Purkinje cell (primary cell): ENCODE data around the gene TTC9B. TPM values are rescaled to one million over a fixed set of nuclear protein-coding genes. Genes with fewer than 3 reads are reported as not detected.

Source experiments
- polyA plus RNA-seq: library from polyadenylated mRNA; unstranded; fragments of >200 nt; fragmentation: Nextera tagmentation; gene quantifications from 2 replicates; pipeline ENCODE4 v1.2.1, GENCODE V29; 2014

Gene TTC9B
- polyA plus RNA-seq = 1.6 and 14.9 TPM in 2 replicates

DNA sequence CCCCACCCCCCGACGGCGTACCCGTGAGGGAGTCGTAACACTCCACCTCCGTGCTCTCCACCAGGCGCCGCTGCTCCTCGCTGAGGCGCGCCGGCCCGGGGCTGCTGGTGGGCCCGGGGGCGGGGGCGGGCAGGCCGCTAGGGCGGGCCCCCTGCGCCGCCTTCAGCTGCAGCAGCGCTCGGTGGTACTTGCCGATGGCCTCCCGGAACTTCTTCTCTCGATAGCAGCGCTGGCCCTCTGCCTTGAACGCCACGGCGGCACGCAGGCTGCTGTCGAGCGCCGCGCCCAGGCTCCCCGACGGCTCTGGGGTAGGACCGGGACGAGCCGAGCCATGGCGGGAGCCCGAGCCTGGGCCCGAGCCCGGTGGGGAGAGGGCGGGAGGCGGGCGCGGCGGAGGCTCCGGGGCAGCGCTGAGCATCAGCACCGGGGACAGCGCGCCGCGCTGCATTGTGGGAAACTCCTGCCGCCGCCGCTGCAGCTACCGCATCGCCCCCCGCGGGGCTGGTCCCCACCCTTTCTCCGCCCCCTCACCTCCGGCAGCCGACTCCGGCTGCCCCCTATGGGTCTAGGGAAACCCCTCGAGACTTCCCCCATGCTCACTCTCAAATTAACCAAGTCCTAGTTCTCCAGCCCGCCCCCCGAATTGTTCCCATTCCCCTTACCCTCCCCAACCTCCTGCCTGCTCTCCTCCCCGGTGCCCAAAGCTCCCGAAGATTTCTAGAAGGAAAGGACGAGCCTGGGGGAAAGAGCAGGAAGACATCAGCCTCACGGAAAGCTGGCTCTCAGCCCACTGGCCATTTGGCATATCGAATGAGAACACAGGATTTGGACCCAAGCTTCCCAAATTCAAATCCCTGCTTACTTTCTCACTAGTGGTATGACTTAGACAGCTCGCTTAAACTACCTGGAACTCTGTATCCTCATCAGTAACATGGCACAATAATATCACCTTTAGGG lies at the start of gene TTC9B:
Gene TTC9B, minus strand, starts transcription at position 451 of the 957 bp plus-strand sequence. Its CDS starts 3 bp downstream, at position 448.

DNA sequence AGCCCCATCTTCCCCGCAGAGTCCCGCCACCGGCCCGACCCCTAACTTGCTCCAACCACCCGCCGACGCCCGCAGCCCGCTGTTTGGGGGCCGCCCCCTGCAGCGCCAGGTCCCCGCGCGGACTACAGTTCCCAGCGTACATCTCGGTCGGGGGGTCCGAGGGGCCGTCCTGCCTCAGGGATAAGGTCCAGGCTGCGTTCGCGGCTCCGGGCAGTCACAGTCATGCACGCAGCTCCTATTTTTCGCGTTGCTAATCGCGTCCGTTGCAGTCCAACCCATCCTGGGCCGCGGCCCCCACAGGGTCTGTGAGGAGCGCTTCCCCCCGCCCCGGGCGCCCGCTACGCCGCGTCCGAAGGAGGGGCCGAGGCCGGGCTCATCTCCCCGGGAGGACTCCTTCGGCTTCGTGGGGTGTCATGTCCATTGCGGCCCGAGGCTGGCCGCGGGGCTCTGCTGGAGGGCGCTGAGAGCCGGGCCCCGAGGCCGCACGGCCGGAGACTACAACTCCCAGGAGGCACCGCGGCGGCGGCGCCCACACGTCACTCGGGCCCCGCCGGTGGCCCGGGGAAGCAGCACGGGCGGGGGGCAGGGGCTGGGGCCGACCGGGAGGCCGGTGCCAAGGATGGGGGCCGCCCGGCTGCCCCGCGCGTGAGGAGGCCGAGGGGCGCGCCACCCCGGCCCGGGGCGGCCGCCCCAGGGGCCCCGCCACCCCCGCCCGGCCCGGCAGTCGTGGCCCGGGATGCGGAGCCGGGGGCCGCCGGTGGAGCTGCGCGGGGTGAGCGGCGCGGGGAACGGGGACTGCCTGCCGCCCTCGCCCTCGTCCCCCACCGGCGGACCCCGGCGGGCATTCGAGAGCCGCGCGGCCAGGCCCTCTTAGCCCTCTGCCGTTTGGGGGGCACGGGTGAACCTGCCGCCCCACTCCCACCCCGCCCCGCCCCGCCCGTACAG lies 27.0 kb downstream of the TTC9B start, which contains the start of gene MAP3K10:
Gene MAP3K10, plus strand, starts transcription at position 536 of the 945 bp plus-strand sequence. CDS start 606 bp downstream, outside the sequence.

Other genes with a start within 250 kb of the TTC9B start
- gene PSMC4, start 247.2 kb downstream of the TTC9B start, polyA plus RNA-seq = 56.1 and 88.5 TPM in 2 replicates
- gene ZNF546, start 221.3 kb downstream of the TTC9B start, polyA plus RNA-seq = 2.0 and 3.6 TPM in 2 replicates
- 4.0 and 10.3 TPM in 2 replicates for gene ZNF780B, start 162.2 kb downstream of the TTC9B start, polyA plus RNA-seq
- gene ZNF780A, start 127.4 kb downstream of the TTC9B start, polyA plus RNA-seq = 2.2 and 9.3 TPM in 2 replicates
- gene MAP3K10, start 27.0 kb downstream of the TTC9B start, polyA plus RNA-seq = not detected in 2 replicates
- gene CCNP, start 8.3 kb upstream of the TTC9B start, polyA plus RNA-seq = 0.73 TPM in 1 of 2 replicates, not detected in the other
- 1.6 and 2.2 TPM in 2 replicates for gene AKT2, start 67.0 kb upstream of the TTC9B start, polyA plus RNA-seq
- gene C19orf47, start 130.0 kb upstream of the TTC9B start, polyA plus RNA-seq = 1.8 and 5.8 TPM in 2 replicates
- gene PLD3, start 130.3 kb upstream of the TTC9B start, polyA plus RNA-seq = 22.3 and 41.9 TPM in 2 replicates
- 1.0 TPM in 1 of 2 replicates, not detected in the other for gene HIPK4, start 171.8 kb upstream of the TTC9B start, polyA plus RNA-seq
- not detected in 2 replicates for gene PRX, start 195.0 kb upstream of the TTC9B start, polyA plus RNA-seq
- 0.52 and 2.1 TPM in 2 replicates for gene SERTAD1, start 207.6 kb upstream of the TTC9B start, polyA plus RNA-seq
- gene SERTAD3, start 226.0 kb upstream of the TTC9B start, polyA plus RNA-seq = 0.43 and 2.0 TPM in 2 replicates
- 39.0 and 55.0 TPM in 2 replicates for gene BLVRB, start 247.4 kb upstream of the TTC9B start, polyA plus RNA-seq
- 3.2 and 3.4 TPM in 2 replicates for gene SPTBN4, start 248.6 kb upstream of the TTC9B start, polyA plus RNA-seq